ENCODE measurements around the gene STK11IP.

The STK11IP gene

DNA sequence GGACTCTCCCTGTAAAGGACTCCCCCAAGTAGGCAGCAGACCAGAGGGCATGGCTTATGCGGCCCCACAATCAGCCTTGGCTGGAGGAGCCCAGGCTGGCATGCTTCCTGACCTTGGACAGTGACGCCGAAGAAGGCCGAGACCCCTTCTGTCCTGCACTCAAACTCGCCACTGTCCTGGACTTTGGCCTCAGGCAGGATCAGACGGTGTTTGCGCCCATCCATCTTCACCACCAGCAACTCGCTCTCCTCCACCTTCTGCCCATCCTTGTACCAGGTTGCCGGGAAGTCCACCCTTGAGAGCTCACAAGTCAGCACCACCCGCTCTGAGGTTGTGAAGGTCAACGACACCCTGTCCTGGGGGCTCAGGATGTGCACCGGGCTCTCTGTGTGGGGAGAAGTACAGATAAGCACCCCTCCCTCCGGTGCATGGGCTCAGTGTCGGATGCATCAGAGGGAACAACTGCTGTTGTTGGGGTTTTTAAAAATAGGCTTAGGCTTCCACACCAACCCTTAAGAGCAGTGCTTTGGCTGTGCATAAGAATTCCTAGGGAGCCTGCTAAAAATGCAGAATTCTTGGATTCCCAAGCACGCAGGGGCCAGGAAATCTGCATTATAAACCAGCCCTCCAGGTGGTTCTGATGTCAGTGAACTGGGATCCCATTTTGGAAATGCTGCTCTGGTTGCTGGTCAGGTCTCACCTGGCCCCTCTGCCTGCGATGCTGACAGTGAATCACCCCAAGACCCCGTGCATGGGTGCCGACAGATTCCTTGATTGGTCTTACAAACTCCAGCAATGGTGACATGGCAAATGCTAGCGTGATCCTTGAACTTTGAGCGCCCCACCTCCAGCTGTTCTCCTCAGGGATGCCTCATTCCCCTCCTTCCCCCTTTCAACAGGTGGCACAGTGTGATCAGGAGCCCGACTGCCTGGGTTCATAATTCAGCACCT lies 32.3 kb upstream of the STK11IP start:
- Histone ChIP-seq H3K27me3 (replicated peaks; ENCODE audit: insufficient read depth, low read length) (peaks cover 94% of the 10 kb centered on the region), H3K79me2 (ENCODE audit: low read length) (no peaks in the 10 kb centered on the region), H2AFZ (ENCODE audit: low read length) (no peak overlapping the region), H4K20me1 (ENCODE audit: insufficient read depth, low read length) (no peaks in the 10 kb centered on the region), H3F3A (ENCODE audit: insufficient read depth, low read length) (no peaks in the 10 kb centered on the region), H3K9ac (ENCODE audit: low read length) (no peak overlapping the region), H3K9me2 (replicated peaks; ENCODE audit: insufficient read depth, low read length) (no peaks in the 10 kb centered on the region), H3K4me1 (ENCODE audit: low read length) (no peaks in the 10 kb centered on the region), H3K4me2 (ENCODE audit: low read depth, low read length) (no peak overlapping the region), H3K36me3 (replicated peaks; ENCODE audit: insufficient read depth, low read length) (no peaks in the 10 kb centered on the region), H3K4me3 (ENCODE audit: low read length) (no peak overlapping the region), H3K27ac (ENCODE audit: low read length) (no peak overlapping the region), H3K9me3 (replicated peaks; ENCODE audit: insufficient read depth, low read length) (no peaks in the 10 kb centered on the region)
- TF ChIP-seq, protein P1, sequence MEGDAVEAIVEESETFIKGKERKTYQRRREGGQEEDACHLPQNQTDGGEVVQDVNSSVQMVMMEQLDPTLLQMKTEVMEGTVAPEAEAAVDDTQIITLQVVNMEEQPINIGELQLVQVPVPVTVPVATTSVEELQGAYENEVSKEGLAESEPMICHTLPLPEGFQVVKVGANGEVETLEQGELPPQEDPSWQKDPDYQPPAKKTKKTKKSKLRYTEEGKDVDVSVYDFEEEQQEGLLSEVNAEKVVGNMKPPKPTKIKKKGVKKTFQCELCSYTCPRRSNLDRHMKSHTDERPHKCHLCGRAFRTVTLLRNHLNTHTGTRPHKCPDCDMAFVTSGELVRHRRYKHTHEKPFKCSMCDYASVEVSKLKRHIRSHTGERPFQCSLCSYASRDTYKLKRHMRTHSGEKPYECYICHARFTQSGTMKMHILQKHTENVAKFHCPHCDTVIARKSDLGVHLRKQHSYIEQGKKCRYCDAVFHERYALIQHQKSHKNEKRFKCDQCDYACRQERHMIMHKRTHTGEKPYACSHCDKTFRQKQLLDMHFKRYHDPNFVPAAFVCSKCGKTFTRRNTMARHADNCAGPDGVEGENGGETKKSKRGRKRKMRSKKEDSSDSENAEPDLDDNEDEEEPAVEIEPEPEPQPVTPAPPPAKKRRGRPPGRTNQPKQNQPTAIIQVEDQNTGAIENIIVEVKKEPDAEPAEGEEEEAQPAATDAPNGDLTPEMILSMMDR (IDR thresholded peaks at IDR 0.05; ENCODE audit: low read length): no peak
- TF ChIP-seq EZH2 (optimal IDR thresholded peaks at IDR 0.05; ENCODE audit: low read depth, low read length): no peak
- TF ChIP-seq EZH2phosphoT487 (IDR thresholded peaks at IDR 0.05; ENCODE audit: low read length): no peak
- DNase-seq: no peak

DNA sequence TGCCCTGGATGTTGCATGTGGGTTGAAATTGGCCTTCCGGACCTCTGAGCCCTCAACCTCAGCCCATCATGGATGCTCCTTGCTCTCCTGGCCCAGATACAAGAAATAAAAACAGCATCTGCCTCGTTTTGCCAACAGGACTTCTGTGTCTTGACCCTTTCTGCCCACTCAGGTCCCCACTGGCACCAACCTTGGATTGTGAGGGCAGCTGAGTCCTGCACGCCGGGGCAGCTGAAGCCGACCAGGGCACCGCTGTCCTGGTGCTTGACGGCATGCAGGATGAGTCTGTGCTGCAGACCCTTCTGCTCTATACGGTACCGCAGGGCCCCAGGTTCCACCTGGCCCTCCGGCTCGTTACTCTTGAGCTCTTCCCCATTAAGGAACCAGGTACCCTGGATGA lies 31.0 kb upstream of the STK11IP start:
- Histone ChIP-seq H3K4me1 (ENCODE audit: low read length) (no peaks in the 10 kb centered on the region), H3K4me3 (ENCODE audit: low read length) (no peak overlapping the region), H3K27me3 (replicated peaks; ENCODE audit: insufficient read depth, low read length) (peaks cover 86% of the 10 kb centered on the region), H3K27ac (ENCODE audit: low read length) (no peak overlapping the region), H3K4me2 (ENCODE audit: low read depth, low read length) (no peak overlapping the region), H3K79me2 (ENCODE audit: low read length) (no peaks in the 10 kb centered on the region), H3K36me3 (replicated peaks; ENCODE audit: insufficient read depth, low read length) (no peaks in the 10 kb centered on the region), H4K20me1 (ENCODE audit: insufficient read depth, low read length) (no peaks in the 10 kb centered on the region), H3K9me2 (replicated peaks; ENCODE audit: insufficient read depth, low read length) (no peaks in the 10 kb centered on the region), H3F3A (ENCODE audit: insufficient read depth, low read length) (no peaks in the 10 kb centered on the region), H3K9ac (ENCODE audit: low read length) (no peak overlapping the region), H3K9me3 (replicated peaks; ENCODE audit: insufficient read depth, low read length) (no peaks in the 10 kb centered on the region), H2AFZ (ENCODE audit: low read length) (no peak overlapping the region)
- DNase-seq: no peak
- TF ChIP-seq EZH2 (optimal IDR thresholded peaks at IDR 0.05; ENCODE audit: low read depth, low read length) (no peak), EZH2phosphoT487 (IDR thresholded peaks at IDR 0.05; ENCODE audit: low read length) (no peak)

DNA sequence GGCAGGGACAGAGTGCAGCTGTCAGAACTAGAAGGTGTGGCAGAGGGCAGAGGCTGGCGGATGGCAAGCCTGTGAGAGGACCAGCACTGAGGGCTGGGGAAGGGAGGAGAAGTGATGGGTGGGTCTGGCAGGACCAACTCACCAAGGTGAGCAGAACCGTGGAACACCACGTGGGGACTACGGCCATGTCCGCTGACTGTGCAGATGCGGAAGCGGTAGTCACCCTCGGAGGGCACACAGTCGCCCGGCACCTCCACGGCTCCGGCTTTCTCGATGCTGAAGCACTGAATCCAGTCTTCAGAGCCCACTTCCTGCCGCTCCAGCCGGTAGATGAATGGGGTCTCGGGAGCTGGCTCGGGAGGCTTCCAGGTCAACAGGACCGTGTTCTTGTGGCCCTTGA lies 30.5 kb upstream of the STK11IP start:
- Histone ChIP-seq H3F3A (ENCODE audit: insufficient read depth, low read length) (no peaks in the 10 kb centered on the region), H3K4me3 (ENCODE audit: low read length) (no peak overlapping the region), H3K79me2 (ENCODE audit: low read length) (no peaks in the 10 kb centered on the region), H4K20me1 (ENCODE audit: insufficient read depth, low read length) (no peaks in the 10 kb centered on the region), H3K36me3 (replicated peaks; ENCODE audit: insufficient read depth, low read length) (no peaks in the 10 kb centered on the region), H3K4me1 (ENCODE audit: low read length) (no peaks in the 10 kb centered on the region), H3K27me3 (replicated peaks; ENCODE audit: insufficient read depth, low read length) (peaks cover 86% of the 10 kb centered on the region), H3K4me2 (ENCODE audit: low read depth, low read length) (no peak overlapping the region), H3K9ac (ENCODE audit: low read length) (no peak overlapping the region), H3K27ac (ENCODE audit: low read length) (no peak overlapping the region), H2AFZ (ENCODE audit: low read length) (no peak overlapping the region), H3K9me3 (replicated peaks; ENCODE audit: insufficient read depth, low read length) (no peaks in the 10 kb centered on the region), H3K9me2 (replicated peaks; ENCODE audit: insufficient read depth, low read length) (no peaks in the 10 kb centered on the region)
- TF ChIP-seq EZH2phosphoT487 (IDR thresholded peaks at IDR 0.05; ENCODE audit: low read length) (no peak), EZH2 (optimal IDR thresholded peaks at IDR 0.05; ENCODE audit: low read depth, low read length) (no peak)
- TF ChIP-seq, protein P1 (IDR thresholded peaks at IDR 0.05; ENCODE audit: low read length): no peak
- no peak for DNase-seq
